GM04504 (cell line): ENCODE data around the gene JMY.

Experiments
- DNase-seq: peaks from one replicate; pipeline ENCODE4 v3.0.0-alpha.2; 2012; ENCODE audit warnings: low read depth

JMY gene

DNA sequence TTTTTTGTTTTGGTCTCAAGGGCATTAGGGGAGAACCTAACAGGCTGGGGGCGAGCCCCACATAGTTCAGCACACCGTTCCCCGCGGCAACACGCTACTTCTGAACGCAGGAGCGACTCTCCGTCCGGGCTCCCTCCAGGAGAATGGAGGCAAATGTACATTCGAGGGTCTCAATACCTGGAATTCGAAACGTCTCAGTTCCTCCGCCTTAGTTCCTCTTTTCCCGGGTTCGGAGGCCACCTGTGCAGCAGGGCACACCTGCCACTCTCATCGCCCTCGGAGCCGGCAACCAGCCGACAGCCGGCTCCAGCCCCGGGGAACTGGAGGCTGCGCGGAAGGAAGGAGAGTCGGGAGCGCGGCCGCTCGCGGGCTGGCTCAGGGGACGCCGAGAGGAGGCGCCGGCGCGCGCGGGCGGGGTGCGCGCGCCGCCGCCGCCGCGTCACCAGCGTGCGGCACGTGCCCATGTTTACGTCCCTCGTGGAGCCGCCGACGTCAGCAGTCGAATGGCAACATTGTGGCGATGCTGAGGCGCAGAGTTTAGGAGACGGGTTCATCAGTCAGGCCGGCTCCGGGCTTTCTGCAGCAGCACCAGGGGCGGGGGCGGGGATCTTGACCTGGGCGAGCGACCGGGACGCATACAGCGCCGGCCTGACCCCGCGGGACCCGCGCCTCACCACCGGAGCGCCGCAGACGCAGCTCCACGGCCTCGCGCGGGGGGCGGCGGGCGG lies at the start of gene JMY:
Gene JMY, plus strand, starts transcription at position 498 of the 728 bp plus-strand sequence. CDS start 520 bp downstream, outside the sequence.
- DNase-seq, result peak; percentile 60

GRCh38 chr5:79186455-79186854 lies 49.5 kb upstream of the JMY start:
- DNase-seq, result no peak

- DNase-seq, result no peak
These were observed 46.3 kb upstream of the JMY start for GRCh38 chr5:79189439-79190234.

DNA sequence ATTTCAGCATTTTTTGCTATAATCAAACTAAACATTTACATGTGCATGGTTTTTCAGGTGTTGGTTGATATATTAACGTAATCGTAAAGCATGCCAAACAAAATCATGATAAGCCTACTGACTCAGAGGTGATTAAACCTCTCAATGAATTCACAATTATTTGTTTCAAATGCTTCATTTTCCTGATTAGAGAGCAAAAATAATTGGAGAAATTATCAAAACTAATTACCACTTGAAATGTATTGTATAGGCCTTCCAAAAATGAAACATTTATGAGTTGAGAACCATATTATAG lies 45.7 kb upstream of the JMY start:
- no peak for DNase-seq

DNA sequence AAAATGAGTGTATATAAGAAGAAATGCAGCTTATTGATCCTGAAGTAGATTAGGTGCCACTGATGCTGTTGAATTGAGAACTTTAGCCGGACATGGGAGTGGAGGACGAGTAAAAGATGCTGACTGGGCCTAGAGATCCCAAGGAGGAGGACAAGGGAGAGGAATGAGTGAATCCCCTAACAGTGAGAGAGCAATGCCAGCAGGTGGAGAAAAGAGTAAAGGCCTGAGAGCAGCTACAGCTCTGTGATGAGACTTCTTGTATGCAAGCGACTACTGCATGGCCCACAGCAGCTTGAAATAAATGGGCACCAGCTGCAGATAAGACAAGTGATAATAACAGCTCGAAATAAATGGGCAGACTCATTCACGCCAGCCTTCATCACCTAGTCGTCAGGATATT lies 44.5 kb upstream of the JMY start:
- DNase-seq, result no peak

DNA sequence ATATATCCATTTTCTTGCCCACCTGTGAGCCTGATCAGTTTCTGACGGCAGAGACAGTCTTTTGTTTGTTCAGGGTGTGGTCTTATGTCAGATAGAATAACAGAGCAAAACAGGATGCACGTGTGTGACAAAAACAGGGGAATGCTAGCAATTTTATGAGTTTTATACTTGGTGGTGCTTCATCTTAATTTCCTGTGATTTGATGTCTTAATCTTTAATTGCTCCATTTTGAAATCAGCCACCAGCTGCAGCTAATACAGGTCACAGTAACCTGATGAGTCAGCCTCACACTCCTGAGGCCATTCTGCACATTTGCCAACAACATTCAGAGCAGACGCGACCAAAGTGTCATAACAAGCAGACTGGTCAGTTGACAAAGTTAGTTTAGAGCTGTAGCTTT lies 42.3 kb upstream of the JMY start:
- peak; percentile 41 for DNase-seq

- no peak for DNase-seq
These were observed 35.3 kb upstream of the JMY start for GRCh38 chr5:79200573-79201183.

DNA sequence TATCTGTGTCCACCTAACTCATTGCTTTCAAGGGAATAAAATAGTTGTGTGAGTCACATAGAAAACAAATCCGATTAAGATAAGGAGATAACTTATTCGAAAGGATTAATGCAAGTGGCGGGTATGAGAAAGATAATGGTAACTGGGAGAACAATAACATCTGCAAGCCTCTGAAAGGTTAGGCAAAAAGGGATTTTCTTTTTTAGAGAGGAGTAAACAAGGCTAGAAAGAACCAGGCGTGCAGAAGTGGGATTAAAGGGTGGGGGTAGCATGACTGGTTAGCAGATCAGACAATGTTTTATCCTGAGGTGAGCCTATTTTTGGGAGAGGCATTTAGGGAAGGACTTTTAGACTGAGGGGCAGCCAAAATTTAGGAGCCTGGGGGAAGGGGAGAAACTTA lies 34.7 kb upstream of the JMY start:
- no peak for DNase-seq

- DNase-seq, result peak; percentile 32
These were observed 33.9 kb upstream of the JMY start for GRCh38 chr5:79202076-79202475.

GRCh38 chr5:79205965-79206364 lies 30.0 kb upstream of the JMY start:
- no peak for DNase-seq

GRCh38 chr5:79206541-79206940 lies 29.4 kb upstream of the JMY start:
- no peak for DNase-seq

DNA sequence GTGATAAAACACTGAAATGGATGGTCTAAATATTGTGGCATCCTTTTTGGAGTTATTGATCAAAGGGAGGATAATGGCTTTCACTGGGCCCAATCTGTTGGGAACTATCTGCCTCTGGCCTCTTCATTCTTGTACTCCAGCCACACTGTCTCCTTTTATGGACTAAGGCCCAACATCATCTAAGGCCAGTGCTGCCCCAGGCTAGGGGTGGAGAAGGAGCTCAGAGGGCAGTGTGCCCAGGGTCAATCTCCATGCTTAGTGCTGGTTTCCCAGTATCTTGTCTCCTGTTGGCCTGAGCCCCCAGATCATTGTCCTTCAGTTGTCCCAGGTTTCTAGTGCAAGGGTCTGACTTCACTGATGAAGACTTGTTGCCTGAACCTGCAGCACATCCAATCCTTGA lies 26.4 kb upstream of the JMY start:
- DNase-seq, result no peak

GRCh38 chr5:79224286-79224984 lies 11.5 kb upstream of the JMY start:
- DNase-seq, result no peak

DNA sequence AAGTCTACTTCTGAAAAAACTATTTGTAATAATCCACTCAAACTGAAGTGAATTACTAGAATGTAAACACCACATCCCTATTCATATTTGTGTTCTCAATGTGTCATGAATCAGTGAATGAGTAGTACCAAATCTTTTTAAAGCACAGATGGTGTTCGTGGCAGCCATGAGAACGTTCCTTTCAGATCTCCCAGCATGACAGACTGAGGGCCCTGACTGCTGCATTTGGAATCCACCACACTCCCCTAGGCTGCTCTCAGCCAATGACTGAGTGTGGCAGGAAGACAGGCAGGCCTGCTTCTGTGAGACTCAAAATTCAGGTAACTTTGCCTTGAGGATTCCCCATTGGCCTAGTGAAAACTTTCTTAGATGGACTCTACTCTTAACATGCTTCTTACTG lies 10.9 kb upstream of the JMY start:
- peak; percentile 62 for DNase-seq

DNA sequence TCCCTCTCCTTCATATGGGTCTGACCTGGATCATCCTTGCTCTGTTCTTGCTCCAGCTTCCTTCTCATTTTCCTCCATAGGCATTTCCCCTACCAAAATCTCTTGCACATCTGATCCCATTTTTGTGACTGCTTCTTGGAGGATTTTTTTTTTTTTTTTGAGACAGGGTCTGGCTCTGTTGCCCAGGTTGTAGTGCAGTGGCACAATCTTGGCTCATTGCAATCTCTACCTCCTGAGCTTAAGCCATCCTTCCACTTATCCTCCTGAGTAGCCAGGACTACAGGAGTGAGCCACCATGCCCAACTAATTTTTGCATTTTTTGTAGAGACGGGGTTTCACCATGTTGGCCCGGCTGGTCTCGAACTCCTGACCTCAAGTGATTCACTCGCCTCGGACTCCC lies 10.5 kb upstream of the JMY start:
- DNase-seq, result no peak

GRCh38 chr5:79227484-79228025 lies 8.4 kb upstream of the JMY start:
- DNase-seq, result no peak

- DNase-seq, result peak; percentile 79
These were observed 6.4 kb upstream of the JMY start for GRCh38 chr5:79229357-79230174.

DNA sequence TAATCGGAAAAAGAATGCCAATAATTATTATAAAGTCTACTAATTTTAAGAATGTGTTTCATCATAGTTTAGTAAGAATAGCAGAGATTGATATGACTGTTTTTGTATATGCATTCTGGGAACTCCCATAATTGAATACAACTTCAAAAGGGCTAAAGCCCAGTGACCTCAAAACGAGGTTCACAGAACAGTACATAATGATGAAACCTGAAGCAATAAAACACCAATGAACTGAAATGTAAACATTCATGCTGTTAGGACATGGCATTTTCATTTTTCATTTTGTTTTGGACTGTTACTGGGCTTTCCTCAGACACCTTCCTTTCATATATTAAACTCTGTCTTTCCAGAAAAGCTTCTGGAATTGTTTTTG lies 684 bp upstream of the JMY start:
- peak; percentile 10 for DNase-seq

GRCh38 chr5:79236362-79236969 lies 535 bp downstream of the JMY start:
- no peak for DNase-seq

GRCh38 chr5:79236970-79237739 lies 1.2 kb downstream of the JMY start:
- DNase-seq, result peak; percentile 17
